Measurements from ENCODE around the gene MYO5A. TPM values are rescaled to one million over a fixed set of nuclear protein-coding genes. Genes with fewer than 3 reads are reported as not detected.
A peak's percentile ranks its signal among the peaks of the same experiment; 100 is the strongest.

Gene MYO5A
- total and polyA plus RNA-seq, 2 donors, result 9.1 to 29.5 TPM

DNA sequence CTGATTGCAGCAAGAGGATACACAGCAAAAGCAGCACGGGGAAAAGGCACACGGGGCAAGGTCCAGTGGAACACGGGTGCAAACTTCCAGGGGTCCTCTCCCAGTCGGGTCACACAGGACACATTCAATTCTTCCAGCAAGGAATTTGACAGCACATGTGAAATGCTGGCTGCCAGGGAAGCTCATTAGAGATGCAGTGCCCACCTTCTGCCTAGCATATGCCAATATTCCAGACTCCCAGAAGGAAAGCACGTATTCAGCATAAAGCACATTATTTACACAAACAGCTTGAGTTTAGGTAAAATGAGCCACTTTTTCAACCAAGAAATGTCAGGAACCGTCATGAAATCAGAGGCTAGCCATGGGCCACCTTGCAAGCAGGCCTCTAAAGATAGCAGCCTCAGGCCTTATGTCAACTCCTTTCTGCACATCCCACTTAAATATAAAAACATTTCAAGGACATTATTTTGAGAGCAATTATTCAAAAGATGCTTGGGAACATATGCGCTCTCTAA is 252.4 kb downstream of the MYO5A start:
- H3K36me3 ChIP-seq (ENCODE audit: insufficient read depth), result no peaks in the 10 kb centered on the region
- WGBS, result 92% methylated on average over 7 of the region's 7 CpGs

DNA sequence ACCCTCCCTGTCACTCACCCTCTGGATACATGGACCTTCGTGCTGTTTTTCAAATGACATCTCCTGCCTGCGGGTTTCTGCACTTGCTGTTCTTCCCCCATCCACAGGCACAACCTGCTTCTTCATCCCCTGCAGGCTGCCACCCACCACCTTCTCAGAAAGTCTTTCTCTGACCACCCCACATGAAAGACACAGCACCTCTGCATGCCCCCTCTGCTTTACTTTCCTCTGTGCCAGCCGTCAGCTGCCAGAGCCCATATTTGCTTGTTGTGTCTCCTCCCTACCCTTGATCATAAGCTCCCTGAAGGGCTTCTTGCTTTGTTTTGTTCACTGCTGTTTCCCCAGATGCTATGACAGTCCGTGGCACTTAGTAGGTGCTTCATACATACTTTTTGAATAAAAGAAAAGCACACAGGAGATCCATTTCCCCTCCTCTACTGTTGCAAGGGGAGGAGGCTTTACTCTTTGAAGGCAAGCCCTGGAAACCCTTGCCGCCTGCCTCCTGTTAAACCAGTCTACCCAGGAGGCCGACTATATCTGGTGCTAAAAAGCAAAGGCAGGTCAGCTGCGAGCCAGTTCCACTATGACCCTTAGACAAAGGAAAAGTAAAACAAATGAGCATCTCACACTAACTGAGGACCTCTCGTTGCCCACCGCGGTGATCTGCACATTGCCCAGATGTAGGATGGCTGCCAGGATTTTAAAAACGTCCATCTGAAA is 265.0 kb downstream of the MYO5A start:
- Histone ChIP-seq H3K36me3 (ENCODE audit: insufficient read depth) (no peaks in the 10 kb centered on the region), H3K4me3 (ENCODE audit: low read depth, low read length) (no peak overlapping the region), H3K27ac (ENCODE audit: low read depth) (no peak overlapping the region), H3K4me1 (ENCODE audit: insufficient read depth) (no peaks in the 10 kb centered on the region)
- 82% methylated on average over 11 of the region's 11 CpGs for WGBS
- DNase-seq (ENCODE audit: extremely low spot score), result no peak

More for the DNA sequence above, 252.4 kb downstream of the MYO5A start:
- Histone ChIP-seq H3K4me1 (ENCODE audit: insufficient read depth) (no peaks in the 10 kb centered on the region), H3K27ac (ENCODE audit: low read depth) (no peak overlapping the region), H3K4me3 (ENCODE audit: low read depth, low read length) (no peak overlapping the region)
- no peak for DNase-seq (ENCODE audit: extremely low spot score)

DNA sequence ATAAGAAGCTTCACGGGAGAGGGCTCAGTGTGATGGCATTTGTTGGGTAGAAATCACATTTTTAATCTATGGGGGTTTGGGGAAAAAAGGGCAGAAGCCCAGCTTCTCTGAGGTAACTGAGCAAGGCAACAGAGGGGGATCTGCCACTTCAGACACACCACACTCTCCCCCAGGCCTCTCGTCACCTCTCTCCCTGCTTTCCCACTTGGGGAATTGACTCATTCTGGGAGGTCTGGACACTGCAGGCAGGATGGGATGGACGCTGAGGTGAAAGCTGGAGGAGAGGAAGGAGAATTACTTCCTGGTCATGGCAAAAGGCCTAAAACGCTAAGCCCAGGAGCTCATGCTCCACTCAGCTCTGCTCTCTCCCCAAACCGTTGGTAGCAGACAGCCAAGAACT is 266.3 kb downstream of the MYO5A start:
- no peak for DNase-seq (ENCODE audit: extremely low spot score)
- Histone ChIP-seq H3K27ac (ENCODE audit: low read depth) (no peak overlapping the region), H3K4me3 (ENCODE audit: low read depth, low read length) (no peak overlapping the region), H3K4me1 (ENCODE audit: insufficient read depth) (no peaks in the 10 kb centered on the region), H3K36me3 (ENCODE audit: insufficient read depth) (no peaks in the 10 kb centered on the region)
- WGBS, result 74% methylated on average over 5 of the region's 5 CpGs

DNA sequence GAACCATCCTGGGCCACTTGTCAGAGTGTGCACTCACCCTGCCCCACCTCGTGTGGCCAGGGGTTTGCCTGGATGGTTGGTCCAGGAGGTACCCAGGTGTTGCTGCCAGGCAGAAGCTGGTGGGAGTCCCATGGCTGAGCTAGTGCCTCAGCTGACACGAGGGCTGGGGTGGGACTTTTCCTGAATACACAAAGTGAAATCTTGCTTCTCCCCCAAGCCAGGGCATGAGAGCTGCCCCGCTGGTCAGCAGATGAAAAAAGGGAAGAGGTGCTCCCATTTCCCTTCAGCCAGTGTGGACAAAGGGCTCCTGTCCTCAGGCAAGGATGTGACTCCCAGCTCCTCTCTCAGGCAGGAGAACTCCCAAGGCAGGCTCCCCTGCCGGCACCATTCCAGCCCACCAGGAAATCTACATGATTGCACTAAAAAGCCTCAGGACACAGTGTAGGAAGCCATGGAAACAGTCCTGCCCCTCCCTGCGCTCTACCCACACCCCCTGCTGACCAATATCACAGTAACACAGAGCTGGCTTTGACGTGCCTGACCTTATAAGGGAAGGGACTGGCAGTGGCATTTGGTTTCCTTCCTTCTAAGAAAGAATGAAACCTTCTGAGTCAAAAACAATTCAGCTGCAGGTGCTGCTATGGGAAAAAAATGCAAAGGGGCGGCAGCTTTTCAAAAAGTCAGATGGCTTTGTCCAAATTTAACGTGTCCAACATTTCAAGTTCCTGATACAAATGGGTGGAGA is 267.0 kb downstream of the MYO5A start:
- H3K4me1 ChIP-seq (ENCODE audit: insufficient read depth), result no peaks in the 10 kb centered on the region
- H3K4me3 ChIP-seq (ENCODE audit: low read depth, low read length), result no peak overlapping the region
- WGBS, result 27% methylated on average over 8 of the region's 8 CpGs
- DNase-seq (ENCODE audit: extremely low spot score), result peak; percentile 41
- H3K36me3 ChIP-seq (ENCODE audit: insufficient read depth), result no peaks in the 10 kb centered on the region
- H3K27ac ChIP-seq (ENCODE audit: low read depth), result peak overlapping the region; percentile 11

DNA sequence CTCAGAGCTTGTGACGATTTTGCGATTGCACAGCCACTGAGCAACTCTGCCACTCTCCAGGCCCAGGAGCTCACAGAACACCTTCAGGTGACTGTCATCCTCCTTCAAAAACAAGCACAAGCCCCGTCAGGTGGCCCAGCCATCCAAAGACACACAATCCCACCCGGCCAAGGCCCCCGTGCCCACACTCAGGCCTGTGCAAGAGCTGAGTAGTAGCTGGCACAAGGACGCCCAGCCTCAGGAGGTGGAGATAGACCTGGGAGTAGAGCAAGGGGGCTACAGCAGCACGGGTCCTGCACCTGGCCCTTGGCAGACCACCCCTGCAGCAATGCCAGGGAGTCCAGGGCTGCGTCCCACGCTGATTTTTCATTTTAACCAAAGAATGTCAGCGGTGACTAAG is 267.7 kb downstream of the MYO5A start:
- DNase-seq (ENCODE audit: extremely low spot score), result no peak
- no peaks in the 10 kb centered on the region for H3K4me1 ChIP-seq (ENCODE audit: insufficient read depth)
- no peak overlapping the region for H3K27ac ChIP-seq (ENCODE audit: low read depth)
- no peak overlapping the region for H3K4me3 ChIP-seq (ENCODE audit: low read depth, low read length)
- 95% methylated on average over 10 of the region's 10 CpGs for WGBS
- no peaks in the 10 kb centered on the region for H3K36me3 ChIP-seq (ENCODE audit: insufficient read depth)

DNA sequence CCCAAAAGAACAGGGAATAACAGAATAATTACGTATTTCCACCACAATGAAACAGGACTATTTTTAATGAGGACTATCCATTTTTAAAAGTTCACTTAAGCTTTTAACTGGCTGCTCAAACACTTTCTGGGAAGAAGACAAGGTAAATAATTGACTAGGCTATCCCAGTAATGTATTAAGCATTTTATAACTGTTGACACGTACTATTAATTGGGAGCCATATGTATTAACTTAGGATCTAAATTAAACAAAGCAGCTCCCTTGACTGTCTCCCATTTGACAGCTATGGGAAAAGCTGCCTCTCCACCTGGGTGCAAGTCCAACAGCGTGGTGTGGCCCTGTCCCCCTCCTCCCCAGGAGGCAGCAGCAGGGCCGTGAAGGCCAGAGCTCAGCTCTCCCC is 269.2 kb downstream of the MYO5A start:
- DNase-seq (ENCODE audit: extremely low spot score), result no peak
- WGBS, result 92% methylated on average over 4 of the region's 4 CpGs
- H3K36me3 ChIP-seq (ENCODE audit: insufficient read depth), result no peaks in the 10 kb centered on the region
- H3K4me1 ChIP-seq (ENCODE audit: insufficient read depth), result no peaks in the 10 kb centered on the region
- no peak overlapping the region for H3K4me3 ChIP-seq (ENCODE audit: low read depth, low read length)
- H3K27ac ChIP-seq (ENCODE audit: low read depth), result no peak overlapping the region

DNA sequence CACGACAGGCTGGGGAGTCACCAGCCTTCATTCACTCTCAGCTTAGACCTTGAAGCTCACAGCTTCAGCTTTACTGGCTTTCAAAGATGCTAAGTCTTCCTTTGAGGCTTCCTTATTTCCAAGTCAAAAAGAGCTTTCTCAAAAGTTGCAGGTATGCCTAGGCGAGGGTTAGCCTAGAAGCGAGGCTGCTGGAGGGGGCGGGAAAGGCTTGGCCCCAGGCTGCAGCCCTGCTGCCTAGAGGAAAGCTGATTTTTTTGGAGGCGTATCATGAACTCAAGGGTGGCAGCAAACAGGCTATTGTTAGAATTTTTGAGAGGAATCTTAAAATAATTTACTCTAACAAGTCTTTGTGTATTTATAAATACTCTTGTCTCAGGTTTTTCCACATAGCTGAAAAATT is 270.2 kb downstream of the MYO5A start:
- no peaks in the 10 kb centered on the region for H3K36me3 ChIP-seq (ENCODE audit: insufficient read depth)
- H3K4me3 ChIP-seq (ENCODE audit: low read depth, low read length), result no peak overlapping the region
- H3K4me1 ChIP-seq (ENCODE audit: insufficient read depth), result no peaks in the 10 kb centered on the region
- WGBS, result 97% methylated on average over 5 of the region's 5 CpGs
- H3K27ac ChIP-seq (ENCODE audit: low read depth), result no peak overlapping the region
- DNase-seq (ENCODE audit: extremely low spot score), result no peak

DNA sequence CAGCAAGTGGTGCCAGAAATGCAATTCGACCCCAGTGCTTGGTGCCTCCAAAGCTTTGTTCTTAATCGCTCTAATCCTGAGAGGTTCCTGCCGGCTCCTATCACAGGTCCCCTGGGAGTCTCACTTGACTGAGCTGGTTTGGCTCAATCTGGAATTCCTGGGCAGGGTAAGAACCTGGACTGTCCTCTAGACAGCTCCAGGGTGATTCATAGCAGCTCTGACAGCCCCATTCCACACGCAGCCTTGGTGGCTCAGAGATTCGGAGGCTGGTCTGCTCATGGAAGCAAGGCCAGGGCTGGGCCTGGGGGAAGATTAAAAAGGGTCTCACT is 271.0 kb downstream of the MYO5A start:
- H3K4me3 ChIP-seq (ENCODE audit: low read depth, low read length), result no peak overlapping the region
- 57% methylated on average over 5 of the region's 5 CpGs for WGBS
- no peak for DNase-seq (ENCODE audit: extremely low spot score)

More for the DNA sequence above, 271.0 kb downstream of the MYO5A start:
- no peaks in the 10 kb centered on the region for H3K36me3 ChIP-seq (ENCODE audit: insufficient read depth)
- no peak overlapping the region for H3K27ac ChIP-seq (ENCODE audit: low read depth)
- H3K4me1 ChIP-seq (ENCODE audit: insufficient read depth), result no peaks in the 10 kb centered on the region

Small RNA genes lying within 50 kb of the gene (small RNA-seq; reads per million reads assigned to genes)
- 0.15 reads per million for gene MIR1266

Other genes with a start within 250 kb of the MYO5A start
- 11.6 TPM for gene MYO5C, start 233.1 kb downstream of the MYO5A start, total RNA-seq
- gene MYO5C, start 233.1 kb downstream of the MYO5A start, polyA plus RNA-seq, result 4.0 TPM
- gene ARPP19, start 40.1 kb upstream of the MYO5A start, total RNA-seq, result 170 TPM
- gene ARPP19, start 40.1 kb upstream of the MYO5A start, polyA plus RNA-seq, result 66.9 TPM
- gene ATOSA, start 150.5 kb upstream of the MYO5A start, total RNA-seq, result 101 TPM
- gene ATOSA, start 150.5 kb upstream of the MYO5A start, polyA plus RNA-seq, result 24.1 TPM

Measured in urinary bladder (tissue), 4 donors.